ENCODE results near the gene TRMT44. TPM values are rescaled to one million over a fixed set of nuclear protein-coding genes. Genes with fewer than 3 reads are reported as not detected.

The TRMT44 gene
- total and polyA plus RNA-seq, 2 of the 13 experiments (the other 11 are each of a cell fraction or from before 2014, with no cell fraction given), result 5.8 to 8.6 TPM

DNA sequence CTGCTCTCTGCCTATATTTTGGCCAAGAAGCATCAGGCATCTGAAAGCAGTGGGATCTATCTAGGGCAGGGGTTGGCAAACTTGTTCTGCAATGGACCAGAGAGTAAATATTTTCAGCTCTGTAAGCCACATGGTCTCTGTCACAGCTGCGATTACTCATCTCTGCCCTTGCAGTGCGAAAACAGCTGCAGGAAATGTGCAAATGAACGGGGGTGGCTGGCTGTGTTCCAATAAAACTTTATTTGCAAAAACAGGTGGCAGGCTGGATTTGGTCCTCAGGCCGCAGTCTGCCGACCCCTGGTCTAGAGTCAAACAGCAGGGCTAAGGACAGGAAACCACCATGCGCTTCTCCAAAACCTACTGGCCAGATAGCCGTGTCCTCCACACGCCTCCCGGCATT is 48.6 kb upstream of the TRMT44 start:
- CTCF ChIA-PET (ENCODE audit: low intra/inter-chr PET ratio, low total read pairs), result no interaction called here
- intact Hi-C loops (cut with micrococcal nuclease; ENCODE audit: unreplicated experiment), result no loop called here
- H3K4me2 ChIP-seq (ENCODE audit: low read depth, low read length), result no peak overlapping the region
- BruUV-seq (replicated peaks), result no TSS peak
- POLR2A ChIA-PET, result no interaction called here
- H3K9me3 ChIP-seq (ENCODE audit: low read length), result no peaks in the 10 kb centered on the region
- ATAC-seq (no peak), DNase-seq (ENCODE audit: low spot score) (no peak), FAIRE-seq (no peak)
- H2AFZ ChIP-seq (ENCODE audit: low read length), result no peak overlapping the region
- no peaks in the 10 kb centered on the region for H3K79me2 ChIP-seq (ENCODE audit: insufficient read depth, low read length)
- H3K36me3 ChIP-seq (replicated peaks in 1 of 2; ENCODE audit: control insufficient read depth in 1 of 2, insufficient read depth in 2 of 2, low read length in 2 of 2), result peaks cover 3 to 15% of the 10 kb centered on the region in 2 experiments; a peak in 3 of 5 replicates
- no peaks in the 10 kb centered on the region for H4K20me1 ChIP-seq (ENCODE audit: insufficient read depth, low read length)
- no peak overlapping the region for H3K27ac ChIP-seq (ENCODE audit: extremely low read length, insufficient read depth, low read length)
- no peak overlapping the region for H3K9ac ChIP-seq (ENCODE audit: insufficient read depth, low read depth, low read length)
- in situ Hi-C loops (cut with HindIII; ENCODE audit: extremely low pct_ligation_motif_present, low pct_unique_long_range_greater_than_20kb), result no loop called here
- WGBS (ENCODE audit: low lambda C conversion rate), result 92% methylated on average over 9 of the region's 9 CpGs
- no peaks in the 10 kb centered on the region for H3K4me1 ChIP-seq (ENCODE audit: insufficient read depth, low read length)
- H3K4me3 ChIP-seq (replicated peaks in 1 of 3; ENCODE audit: insufficient read depth in 1 of 3, low read depth in 2 of 3, low read length in 3 of 3), result no peak overlapping the region
- no peaks in the 10 kb centered on the region; a peak in 1 of 5 replicates for H3K27me3 ChIP-seq (ENCODE audit: control insufficient read depth in 1 of 2, insufficient read depth in 2 of 2, low read length in 2 of 2)
- TF ChIP-seq ERF (CRISPR knock-in tag; IDR thresholded peaks at IDR 0.05), result no peak
- TF ChIP-seq, protein P1, sequence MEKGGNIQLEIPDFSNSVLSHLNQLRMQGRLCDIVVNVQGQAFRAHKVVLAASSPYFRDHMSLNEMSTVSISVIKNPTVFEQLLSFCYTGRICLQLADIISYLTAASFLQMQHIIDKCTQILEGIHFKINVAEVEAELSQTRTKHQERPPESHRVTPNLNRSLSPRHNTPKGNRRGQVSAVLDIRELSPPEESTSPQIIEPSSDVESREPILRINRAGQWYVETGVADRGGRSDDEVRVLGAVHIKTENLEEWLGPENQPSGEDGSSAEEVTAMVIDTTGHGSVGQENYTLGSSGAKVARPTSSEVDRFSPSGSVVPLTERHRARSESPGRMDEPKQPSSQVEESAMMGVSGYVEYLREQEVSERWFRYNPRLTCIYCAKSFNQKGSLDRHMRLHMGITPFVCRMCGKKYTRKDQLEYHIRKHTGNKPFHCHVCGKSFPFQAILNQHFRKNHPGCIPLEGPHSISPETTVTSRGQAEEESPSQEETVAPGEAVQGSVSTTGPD (CRISPR knock-in tag; IDR thresholded peaks at IDR 0.05), result no peak
- TF ChIP-seq PCBP2 (optimal IDR thresholded peaks at IDR 0.05; ENCODE audit: low read depth, low read length, poor library complexity, severe bottlenecking), result no peak
- TF ChIP-seq CTCF (CRISPR knock-in tag; IDR thresholded peaks at IDR 0.05), result no peak
- no peak for TF ChIP-seq GABPA (IDR thresholded peaks at IDR 0.05; ENCODE audit: low read depth, low read length)
- no peak for TF ChIP-seq GABPA (CRISPR knock-in tag; IDR thresholded peaks at IDR 0.05; ENCODE audit: low read depth)
- TF ChIP-seq, protein P2, sequence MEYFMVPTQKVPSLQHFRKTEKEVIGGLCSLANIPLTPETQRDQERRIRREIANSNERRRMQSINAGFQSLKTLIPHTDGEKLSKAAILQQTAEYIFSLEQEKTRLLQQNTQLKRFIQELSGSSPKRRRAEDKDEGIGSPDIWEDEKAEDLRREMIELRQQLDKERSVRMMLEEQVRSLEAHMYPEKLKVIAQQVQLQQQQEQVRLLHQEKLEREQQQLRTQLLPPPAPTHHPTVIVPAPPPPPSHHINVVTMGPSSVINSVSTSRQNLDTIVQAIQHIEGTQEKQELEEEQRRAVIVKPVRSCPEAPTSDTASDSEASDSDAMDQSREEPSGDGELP (IDR thresholded peaks at IDR 0.05; ENCODE audit: borderline replicate concordance, low read depth), result peak; percentile 33; the same call in 1 of the 2 replicates
- no peak for TF ChIP-seq ZNF780A (CRISPR knock-in tag; IDR thresholded peaks at IDR 0.05)
- TF ChIP-seq NFIC (IDR thresholded peaks at IDR 0.05; ENCODE audit: low read length), result no peak
- TF ChIP-seq NKX3-1 (CRISPR knock-in tag; IDR thresholded peaks at IDR 0.05), result no peak
- no peak for TF ChIP-seq MZF1 (CRISPR knock-in tag; IDR thresholded peaks at IDR 0.05; ENCODE audit: borderline replicate concordance)
- TF ChIP-seq ZBTB40 (IDR thresholded peaks at IDR 0.05), result peak; percentile 58
- TF ChIP-seq ZBTB40 (CRISPR knock-in tag; IDR thresholded peaks at IDR 0.05), result peak; percentile 98
